Small intestine (tissue), 7 donors: ENCODE results near the gene CAPZA2. TPM values are rescaled to one million over a fixed set of nuclear protein-coding genes. Genes with fewer than 3 reads are reported as not detected.

Source experiments
- DNase-seq, 2 donors: peaks; one replicate each; pipeline versions ENCODE4 v3.0.0 to v3.0.0-alpha.2; 2013
- FAIRE-seq: peaks from 2 replicates; lab custom pipeline; 2012; peaks lifted over from hg19 to GRCh38; lab: Jason Lieb, UNC
- H3K27ac ChIP-seq, 3 donors: one replicate each; pipeline ENCODE4 v1.5.1; 2013; ENCODE audit warnings: low read length in 2 of 3, mild to moderate bottlenecking in 2 of 3, control low read depth in 1 of 3, inconsistent platforms in 1 of 3, low read depth in 1 of 3, moderate library complexity in 1 of 3
- H3K27me3 ChIP-seq, 3 donors: one replicate each; pipeline ENCODE4 v1.6.1; 2013; ENCODE audit warnings: low read length in 3 of 3, inconsistent platforms in 1 of 3; ENCODE audit not compliant: control insufficient read depth in 3 of 3, insufficient read depth in 3 of 3
- H3K36me3 ChIP-seq, 3 donors: one replicate each; pipeline ENCODE4 v1.6.1; 2013; ENCODE audit warnings: low read length in 3 of 3, inconsistent platforms in 1 of 3, low read depth in 1 of 3, mild to moderate bottlenecking in 1 of 3, moderate library complexity in 1 of 3; ENCODE audit not compliant: control insufficient read depth in 3 of 3, insufficient read depth in 2 of 3
- H3K4me1 ChIP-seq, 3 donors: one replicate each; pipeline ENCODE4 v1.6.1; 2013; ENCODE audit warnings: low read length in 2 of 3, inconsistent platforms in 1 of 3, low read depth in 1 of 3, mild to moderate bottlenecking in 1 of 3, moderate library complexity in 1 of 3; ENCODE audit not compliant: control insufficient read depth in 3 of 3, insufficient read depth in 2 of 3
- H3K4me3 ChIP-seq, 3 donors: one replicate each; pipeline ENCODE4 v1.5.1; 2013; ENCODE audit warnings: low read length in 3 of 3, control low read depth in 1 of 3, inconsistent platforms in 1 of 3, low read depth in 1 of 3, mild to moderate bottlenecking in 1 of 3, moderate library complexity in 1 of 3
- H3K9me3 ChIP-seq, 2 donors: one replicate each; pipeline ENCODE4 v1.6.1; 2013; ENCODE audit warnings: low read depth in 1 of 2, low read length in 1 of 2; ENCODE audit not compliant: control insufficient read depth in 2 of 2, insufficient read depth in 1 of 2
- WGBS, 3 donors: extraction: QIAGEN DNeasy Blood & Tissue Kit; methylation state at CpG; one replicate each; pipeline ENCODE4 v1.1.7; 2013; 5-methylcytosine and 5-hydroxymethylcytosine counted together
- polyA plus RNA-seq, 4 donors: library from polyadenylated mRNA; stranded (reverse) in 3 of 4; unstranded in 1 of 4; fragments of 200-250 nt in 3 of 4; fragments of 120-200 nt in 1 of 4; gene quantifications; one replicate each; pipeline versions ENCODE4 v1.2.1 to v1.2.3, GENCODE V29; 2013
- donor health status: healthy with polysubstance abuse.
- donor health status: control.
- donor health status: control.
- donor health status: Bipolar disorder and iron deficiency.
- donor health status: healthy.

CAPZA2 gene
- polyA plus RNA-seq, 4 donors = 84.6 to 140 (median 91.2) TPM

GRCh38 chr7:116840256-116840655, 22.1 kb upstream of the CAPZA2 start:
- FAIRE-seq (no peak), DNase-seq (no peak)
- no peaks in the 10 kb centered on the region for H3K36me3 ChIP-seq
- H3K27me3 ChIP-seq = no peaks in the 10 kb centered on the region
- H3K9me3 ChIP-seq = no peaks in the 10 kb centered on the region
- 57 to 81% (median 74%) methylated on average over 5 of the region's 5 CpGs for WGBS, 3 donors
- peaks cover 0 to 9% (median 3%) of the 10 kb centered on the region in 3 donors for H3K4me1 ChIP-seq
- no peak overlapping the region for H3K27ac ChIP-seq
- no peak overlapping the region for H3K4me3 ChIP-seq

- H3K27me3 ChIP-seq = no peaks in the 10 kb centered on the region
- no peak overlapping the region for H3K27ac ChIP-seq
- no peaks in the 10 kb centered on the region for H3K4me1 ChIP-seq
- H3K9me3 ChIP-seq = no peaks in the 10 kb centered on the region
- WGBS, 3 donors = 86 to 95% (median 88%) methylated on average over 1 of the region's 1 CpG
- FAIRE-seq (no peak), DNase-seq (no peak)
- no peak overlapping the region for H3K4me3 ChIP-seq
- H3K36me3 ChIP-seq = no peaks in the 10 kb centered on the region
Measured at GRCh38 chr7:116842371-116842770, 20.0 kb upstream of the CAPZA2 start.

GRCh38 chr7:116843378-116843777, 19.0 kb upstream of the CAPZA2 start:
- no peaks in the 10 kb centered on the region for H3K27me3 ChIP-seq
- no peaks in the 10 kb centered on the region for H3K36me3 ChIP-seq
- DNase-seq (no peak), FAIRE-seq (no peak)
- no peaks in the 10 kb centered on the region for H3K4me1 ChIP-seq
- no peaks in the 10 kb centered on the region for H3K9me3 ChIP-seq
- no peak overlapping the region for H3K4me3 ChIP-seq
- H3K27ac ChIP-seq = no peak overlapping the region
- WGBS, 3 donors = 55 to 70% (median 69%) methylated on average over 4 of the region's 4 CpGs

- Histone ChIP-seq H3K27me3 (peaks cover 0 to 1% (median 0%) of the 10 kb centered on the region in 3 donors), H3K4me3 (no peak overlapping the region), H3K36me3 (no peaks in the 10 kb centered on the region), H3K27ac (no peak overlapping the region), H3K9me3 (no peaks in the 10 kb centered on the region), H3K4me1 (no peaks in the 10 kb centered on the region)
- DNase-seq (no peak), FAIRE-seq (no peak)
- WGBS, 3 donors = 87 to 94% (median 88%) methylated on average over 5 of the region's 5 CpGs
Measured at GRCh38 chr7:116851175-116851574, 11.2 kb upstream of the CAPZA2 start.

GRCh38 chr7:116851671-116852070, 10.7 kb upstream of the CAPZA2 start:
- no peaks in the 10 kb centered on the region for H3K36me3 ChIP-seq
- WGBS, 3 donors = 65 to 81% (median 71%) methylated on average over 3 of the region's 3 CpGs
- no peaks in the 10 kb centered on the region for H3K9me3 ChIP-seq
- DNase-seq (no peak), FAIRE-seq (no peak)
- H3K4me3 ChIP-seq = no peak overlapping the region
- no peak overlapping the region for H3K27ac ChIP-seq
- no peaks in the 10 kb centered on the region for H3K4me1 ChIP-seq
- H3K27me3 ChIP-seq = peaks cover 0 to 1% (median 0%) of the 10 kb centered on the region in 3 donors

GRCh38 chr7:116854132-116854531, 8.3 kb upstream of the CAPZA2 start:
- Histone ChIP-seq H3K4me1 (no peaks in the 10 kb centered on the region), H3K27ac (no peak overlapping the region), H3K9me3 (no peaks in the 10 kb centered on the region), H3K4me3 (no peak overlapping the region), H3K36me3 (no peaks in the 10 kb centered on the region), H3K27me3 (peaks cover 0 to 1% (median 0%) of the 10 kb centered on the region in 3 donors)
- DNase-seq (no peak), FAIRE-seq (no peak)
- WGBS, 3 donors = 89 to 97% (median 90%) methylated on average over 1 of the region's 1 CpG

GRCh38 chr7:116857052-116857451, 5.3 kb upstream of the CAPZA2 start:
- no peak for DNase-seq
- 85 to 87% (median 85%) methylated on average over 2 of the region's 2 CpGs for WGBS, 3 donors
- H3K36me3 ChIP-seq = no peaks in the 10 kb centered on the region
- H3K27me3 ChIP-seq = no peaks in the 10 kb centered on the region
- FAIRE-seq = no peak
- no peaks in the 10 kb centered on the region for H3K9me3 ChIP-seq
- no peak overlapping the region for H3K27ac ChIP-seq
- H3K4me3 ChIP-seq = no peak overlapping the region
- H3K4me1 ChIP-seq = no peaks in the 10 kb centered on the region

- Histone ChIP-seq H3K9me3 (no peaks in the 10 kb centered on the region), H3K4me1 (no peaks in the 10 kb centered on the region), H3K27me3 (no peaks in the 10 kb centered on the region), H3K4me3 (no peak overlapping the region), H3K27ac (no peak overlapping the region), H3K36me3 (no peaks in the 10 kb centered on the region)
- DNase-seq (no peak), FAIRE-seq (no peak)
- 82 to 87% (median 83%) methylated on average over 1 of the region's 1 CpG for WGBS, 3 donors
Measured at GRCh38 chr7:116859323-116859722, 3.1 kb upstream of the CAPZA2 start.

- FAIRE-seq = no peak
- whole genome bisulfite sequencing, 3 donors = 83 to 84% (median 84%) methylated on average over 4 of the region's 4 CpGs
Measured at GRCh38 chr7:116861717-116862116, 670 bp upstream of the CAPZA2 start.

More at GRCh38 chr7:116861717-116862116, 670 bp upstream of the CAPZA2 start:
- Histone ChIP-seq H3K27me3 (no peaks in the 10 kb centered on the region), H3K4me1 (peaks cover 0 to 3% (median 2%) of the 10 kb centered on the region in 3 donors), H3K4me3 (no peak overlapping the region), H3K9me3 (no peaks in the 10 kb centered on the region), H3K36me3 (no peaks in the 10 kb centered on the region), H3K27ac (no peak overlapping the region)
- no peak for DNase-seq
